Bronchial epithelial cell (primary cell): ENCODE results near the gene ECE1. TPM values are rescaled to one million over a fixed set of nuclear protein-coding genes. Genes with fewer than 3 reads are reported as not detected.

ENCODE experiments used
- DNase-seq: peaks from one replicate; pipeline ENCODE4 v3.0.0-alpha.2; 2010; ENCODE audit warnings: low read depth
- FAIRE-seq: peaks from 2 replicates; lab custom pipeline; 2011; peaks lifted over from hg19 to GRCh38; lab: Jason Lieb, UNC
- H3K27me3 ChIP-seq: 2 replicates; pipeline ENCODE4 v1.5.1; 2011; ENCODE audit warnings: low read length; ENCODE audit not compliant: control insufficient read depth, insufficient read depth
- H3K36me3 ChIP-seq: 2 replicates; pipeline ENCODE4 v1.5.1; 2011; ENCODE audit warnings: low read length; ENCODE audit not compliant: control insufficient read depth, insufficient read depth
- H3K4me3 ChIP-seq: 2 replicates; pipeline ENCODE4 v1.5.1; 2011; ENCODE audit warnings: mild to moderate bottlenecking, low read depth, low read length, control low read depth
- total RNA-seq: library from RNA; depleted of rRNA; stranded (reverse); fragments of >200 nt; gene quantifications from 2 replicates; pipeline ENCODE4 v1.2.1, GENCODE V29; 2014
- TF ChIP-seq, protein P1 (sequence below): IDR thresholded peaks from 2 replicates; pipeline ENCODE4 v1.5.1; 2011; ENCODE audit warnings: mild to moderate bottlenecking, moderate library complexity, low read length, control low read depth, inconsistent platforms; ENCODE audit not compliant: insufficient read depth, severe bottlenecking

ECE1 gene
- total RNA-seq, 1 donor from 2014 or later: 44.2 TPM

DNA sequence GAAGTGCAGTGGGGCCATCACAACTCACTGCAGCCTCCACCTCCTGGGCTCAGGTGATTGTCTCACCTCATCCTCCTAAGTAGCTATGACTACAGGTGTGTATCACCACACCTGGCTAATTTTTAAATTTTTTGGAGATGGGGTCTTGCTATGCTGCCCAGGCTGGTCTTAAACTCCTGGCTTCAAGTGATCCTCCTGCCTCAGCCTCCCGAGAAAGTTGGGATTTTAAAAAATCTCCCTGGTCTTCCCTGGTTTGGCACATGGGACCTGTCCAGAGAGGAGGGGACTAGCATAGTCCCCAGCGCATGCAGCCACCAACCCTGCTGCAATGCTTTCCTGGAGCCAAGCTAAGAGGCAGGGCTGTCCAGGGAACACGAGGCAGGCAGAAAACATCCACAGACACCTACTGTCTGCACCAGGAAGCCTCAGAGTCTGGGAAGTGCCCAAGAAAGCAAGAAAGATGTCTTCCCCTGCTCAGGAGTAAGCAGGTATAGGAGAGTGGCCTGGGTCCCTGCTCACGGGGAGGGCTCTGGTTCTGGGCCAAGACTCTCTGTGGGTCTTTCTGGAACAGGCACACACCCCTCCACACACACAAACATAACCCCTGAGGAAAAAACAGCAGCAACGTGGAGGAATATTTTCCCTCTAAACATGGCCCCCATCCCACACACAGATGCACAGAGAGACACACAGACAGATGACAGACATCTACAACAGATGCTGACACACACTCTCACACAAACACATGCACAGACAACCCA, 30.8 kb downstream of the ECE1 start:
- DNase-seq: no peak
- Histone ChIP-seq H3K27me3 (no peaks in the 10 kb centered on the region), H3K36me3 (peaks cover 7% of the 10 kb centered on the region), H3K4me3 (no peak overlapping the region)
- no peak for FAIRE-seq
- TF ChIP-seq, protein P1, sequence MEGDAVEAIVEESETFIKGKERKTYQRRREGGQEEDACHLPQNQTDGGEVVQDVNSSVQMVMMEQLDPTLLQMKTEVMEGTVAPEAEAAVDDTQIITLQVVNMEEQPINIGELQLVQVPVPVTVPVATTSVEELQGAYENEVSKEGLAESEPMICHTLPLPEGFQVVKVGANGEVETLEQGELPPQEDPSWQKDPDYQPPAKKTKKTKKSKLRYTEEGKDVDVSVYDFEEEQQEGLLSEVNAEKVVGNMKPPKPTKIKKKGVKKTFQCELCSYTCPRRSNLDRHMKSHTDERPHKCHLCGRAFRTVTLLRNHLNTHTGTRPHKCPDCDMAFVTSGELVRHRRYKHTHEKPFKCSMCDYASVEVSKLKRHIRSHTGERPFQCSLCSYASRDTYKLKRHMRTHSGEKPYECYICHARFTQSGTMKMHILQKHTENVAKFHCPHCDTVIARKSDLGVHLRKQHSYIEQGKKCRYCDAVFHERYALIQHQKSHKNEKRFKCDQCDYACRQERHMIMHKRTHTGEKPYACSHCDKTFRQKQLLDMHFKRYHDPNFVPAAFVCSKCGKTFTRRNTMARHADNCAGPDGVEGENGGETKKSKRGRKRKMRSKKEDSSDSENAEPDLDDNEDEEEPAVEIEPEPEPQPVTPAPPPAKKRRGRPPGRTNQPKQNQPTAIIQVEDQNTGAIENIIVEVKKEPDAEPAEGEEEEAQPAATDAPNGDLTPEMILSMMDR: no peak

DNA sequence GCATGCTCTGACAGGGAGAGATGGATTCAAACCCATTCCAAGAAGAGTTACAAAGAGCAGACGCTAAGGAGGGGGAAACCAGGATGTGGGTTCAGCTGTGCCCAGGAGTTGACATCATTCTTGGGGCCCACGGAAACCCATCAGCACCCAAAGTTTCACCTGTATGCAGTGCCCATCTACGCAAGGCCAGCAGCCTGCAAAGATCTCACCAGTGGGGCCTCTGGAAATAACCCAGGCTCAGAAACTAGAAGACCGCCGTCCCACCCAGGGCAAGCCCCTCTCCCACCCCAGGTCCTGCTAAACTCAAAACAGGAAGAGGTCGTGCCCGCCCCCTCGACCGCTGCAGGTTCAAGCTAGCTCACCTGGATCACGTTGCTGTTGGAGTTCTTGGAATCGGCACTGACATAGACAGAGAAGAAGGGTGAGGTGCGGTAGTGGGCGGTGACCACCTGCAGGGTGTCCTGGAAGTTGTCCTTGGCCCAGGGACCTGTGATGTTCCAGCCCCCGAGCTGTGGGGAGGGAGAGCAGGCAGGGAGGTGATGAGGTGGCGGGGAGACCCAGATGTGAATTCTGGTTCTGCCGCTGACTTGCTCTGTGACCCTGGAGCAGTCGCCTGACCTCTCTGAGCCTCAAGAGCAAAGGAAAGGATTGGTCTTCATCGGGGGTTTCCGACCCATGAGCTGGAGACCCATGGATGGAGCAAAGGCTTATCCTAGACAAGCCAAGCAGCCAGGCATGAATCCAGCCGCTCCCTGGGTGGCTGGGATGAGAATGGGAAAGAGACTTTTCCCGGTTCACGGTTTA, 31.7 kb downstream of the ECE1 start:
- H3K36me3 ChIP-seq: peaks cover 9% of the 10 kb centered on the region
- no peaks in the 10 kb centered on the region for H3K27me3 ChIP-seq
- H3K4me3 ChIP-seq: no peak overlapping the region
- FAIRE-seq (no peak), DNase-seq (peak; percentile 67)
- TF ChIP-seq, protein P1: no peak

DNA sequence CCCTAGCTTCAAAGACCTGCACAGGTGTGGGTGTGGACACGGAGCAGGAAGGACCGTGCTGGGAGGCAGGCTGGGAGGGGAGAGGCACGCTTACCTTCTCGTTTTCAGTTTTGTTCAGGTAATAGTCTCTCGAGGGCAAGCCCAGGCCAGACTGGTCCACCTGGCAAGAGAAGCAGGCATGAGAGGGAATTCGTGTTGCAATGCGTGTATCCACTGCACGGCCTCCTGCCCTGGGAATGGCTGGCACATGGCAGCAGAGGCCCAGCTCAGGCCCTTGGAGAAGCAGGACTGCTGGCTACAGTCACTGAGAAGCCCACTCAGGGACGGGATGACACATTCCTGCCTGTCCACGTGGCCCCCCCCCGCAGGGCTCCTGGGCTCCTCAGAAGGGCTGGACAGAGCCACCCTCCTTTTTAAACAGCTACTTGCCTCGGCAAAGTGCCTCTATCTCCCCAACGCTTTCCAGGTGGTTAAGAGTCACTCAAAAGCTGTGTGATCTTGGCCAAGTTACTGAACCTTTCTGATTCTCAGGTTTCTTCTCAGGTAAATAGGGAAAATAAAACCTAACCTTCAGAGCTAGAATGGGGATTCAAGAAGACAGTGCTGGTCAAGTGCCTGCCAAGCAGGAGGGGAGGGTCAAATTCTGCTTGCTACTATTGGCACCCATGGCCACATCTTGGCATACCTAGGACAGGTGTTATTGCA, 32.7 kb downstream of the ECE1 start:
- Histone ChIP-seq H3K4me3 (no peak overlapping the region), H3K36me3 (peaks cover 9% of the 10 kb centered on the region), H3K27me3 (no peaks in the 10 kb centered on the region)
- FAIRE-seq: peak; percentile 88
- TF ChIP-seq, protein P1: no peak
- DNase-seq: peak; percentile 72

DNA sequence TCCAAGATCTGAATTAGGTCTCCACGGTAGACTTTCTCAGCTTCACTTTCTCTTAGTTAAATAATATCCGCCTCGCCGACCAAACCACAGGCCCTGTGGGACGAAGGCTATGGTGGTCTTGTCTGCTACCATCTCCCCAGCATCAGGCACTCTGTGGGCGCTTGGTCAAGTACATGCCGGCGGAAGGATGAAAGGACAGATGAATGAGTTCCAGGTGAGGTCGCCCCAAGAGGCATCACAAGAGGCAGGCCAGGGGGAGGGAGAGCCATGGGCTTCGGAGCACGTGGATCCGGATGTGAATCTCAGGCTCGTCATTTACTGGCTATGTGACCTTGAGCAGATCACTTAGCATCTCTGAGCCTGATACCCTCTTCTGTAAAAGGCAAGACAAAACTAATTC, 33.5 kb downstream of the ECE1 start:
- TF ChIP-seq, protein P1: no peak
- no peak for DNase-seq

DNA sequence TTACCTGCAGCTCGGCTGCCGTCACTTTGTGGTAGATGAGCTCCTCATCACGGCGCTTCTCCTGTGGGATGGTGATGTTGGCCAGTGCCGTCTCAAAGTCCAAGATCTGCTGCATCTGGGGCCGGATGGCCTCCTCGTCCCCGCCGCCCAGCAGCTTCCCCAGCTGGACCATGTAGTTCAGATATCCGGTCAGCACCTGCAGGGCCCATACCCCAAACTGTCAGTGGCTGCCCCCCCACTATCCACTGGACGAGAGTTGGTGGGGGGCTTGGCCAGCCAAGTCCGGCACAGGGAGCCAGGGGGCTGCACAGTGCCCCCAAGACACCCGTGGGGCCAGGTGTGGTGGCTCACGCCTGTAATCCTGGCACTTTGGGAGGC, 34.3 kb downstream of the ECE1 start:
- Histone ChIP-seq H3K36me3 (peaks cover 13% of the 10 kb centered on the region), H3K4me3 (no peak overlapping the region), H3K27me3 (no peaks in the 10 kb centered on the region)
- no peak for FAIRE-seq
- TF ChIP-seq, protein P1: no peak
- no peak for DNase-seq

More for the DNA sequence above, 33.5 kb downstream of the ECE1 start:
- FAIRE-seq: no peak
- Histone ChIP-seq H3K36me3 (peaks cover 9% of the 10 kb centered on the region), H3K27me3 (no peaks in the 10 kb centered on the region), H3K4me3 (no peak overlapping the region)
